Vagina (tissue), 2 donors: ENCODE data around the gene FAM237B.

Experiments used
- CTCF ChIP-seq, 3 experiments: fragments of 450-650 bp in 2 of 3; fragments of 200-600 bp in 1 of 3; sonication (generic) in 1 of 3; IDR thresholded peaks; one replicate each; pipeline ENCODE4 v1.5.1; 2017 to 2019; ENCODE audit warnings: antibody characterized with exemption in 3 of 3, mild to moderate bottlenecking in 2 of 3, moderate library complexity in 2 of 3
- POLR2A ChIP-seq, 2 donors: fragments of 450-650 bp; IDR thresholded peaks; one replicate each; pipeline ENCODE4 v1.6.1; 2017; ENCODE audit warnings: antibody characterized with exemption in 2 of 2, mild to moderate bottlenecking in 2 of 2, moderate library complexity in 2 of 2
- POLR2AphosphoS5 ChIP-seq, 2 donors: sonication (generic); formaldehyde crosslinking; IDR thresholded peaks; one replicate each; pipeline ENCODE4 v1.9.0; 2017; ENCODE audit warnings: antibody characterized with exemption in 2 of 2, mild to moderate bottlenecking in 2 of 2, low read depth in 1 of 2; ENCODE audit not compliant: insufficient read depth in 1 of 2

GRCh38 chr7:90337106-90337505 lies 16.0 kb upstream of the FAM237B start:
- no peak for TF ChIP-seq CTCF (IDR thresholded peaks at IDR 0.05)
- no peak for TF ChIP-seq POLR2AphosphoS5 (IDR thresholded peaks at IDR 0.05; ENCODE audit: insufficient read depth in 1 of 2, low read depth in 1 of 2)
- TF ChIP-seq POLR2A (IDR thresholded peaks at IDR 0.05): no peak
